ENCODE data around the gene WRAP73.

The WRAP73 gene

GRCh38 chr1:3603571-3604467, 46.1 kb downstream of the WRAP73 start:
- TF ChIP-seq, protein P1, sequence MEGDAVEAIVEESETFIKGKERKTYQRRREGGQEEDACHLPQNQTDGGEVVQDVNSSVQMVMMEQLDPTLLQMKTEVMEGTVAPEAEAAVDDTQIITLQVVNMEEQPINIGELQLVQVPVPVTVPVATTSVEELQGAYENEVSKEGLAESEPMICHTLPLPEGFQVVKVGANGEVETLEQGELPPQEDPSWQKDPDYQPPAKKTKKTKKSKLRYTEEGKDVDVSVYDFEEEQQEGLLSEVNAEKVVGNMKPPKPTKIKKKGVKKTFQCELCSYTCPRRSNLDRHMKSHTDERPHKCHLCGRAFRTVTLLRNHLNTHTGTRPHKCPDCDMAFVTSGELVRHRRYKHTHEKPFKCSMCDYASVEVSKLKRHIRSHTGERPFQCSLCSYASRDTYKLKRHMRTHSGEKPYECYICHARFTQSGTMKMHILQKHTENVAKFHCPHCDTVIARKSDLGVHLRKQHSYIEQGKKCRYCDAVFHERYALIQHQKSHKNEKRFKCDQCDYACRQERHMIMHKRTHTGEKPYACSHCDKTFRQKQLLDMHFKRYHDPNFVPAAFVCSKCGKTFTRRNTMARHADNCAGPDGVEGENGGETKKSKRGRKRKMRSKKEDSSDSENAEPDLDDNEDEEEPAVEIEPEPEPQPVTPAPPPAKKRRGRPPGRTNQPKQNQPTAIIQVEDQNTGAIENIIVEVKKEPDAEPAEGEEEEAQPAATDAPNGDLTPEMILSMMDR (IDR thresholded peaks at IDR 0.05; ENCODE audit: low read depth, low read length) = no peak
- TF ChIP-seq EZH2phosphoT487 (IDR thresholded peaks at IDR 0.05; ENCODE audit: low read depth) = no peak
- H3K79me2 ChIP-seq (ENCODE audit: low read length) = no peaks in the 10 kb centered on the region

DNA sequence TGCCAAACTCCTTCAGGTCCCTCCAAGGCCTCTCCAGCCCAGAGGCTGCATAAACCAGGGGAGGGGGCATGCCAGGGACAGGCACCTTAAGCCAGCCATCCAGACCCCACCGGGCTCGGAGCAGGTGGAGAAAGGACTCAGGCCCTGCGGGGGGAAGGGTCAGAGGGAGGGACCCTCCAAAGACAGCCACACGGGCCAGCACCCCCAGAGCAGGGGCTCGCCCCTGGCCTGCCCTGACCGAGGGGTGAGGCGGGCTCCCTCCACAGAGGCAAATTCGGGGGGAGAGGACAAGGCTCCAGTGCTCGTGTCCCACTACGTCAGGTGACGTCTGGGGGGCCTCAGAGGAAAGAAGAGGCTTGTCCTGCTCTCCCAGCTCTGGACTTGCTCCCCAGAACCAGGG, 46.7 kb downstream of the WRAP73 start:
- no peak overlapping the region for H3K27ac ChIP-seq (ENCODE audit: low read length)
- H3K9me3 ChIP-seq (ENCODE audit: insufficient read depth, low read length) = no peaks in the 10 kb centered on the region
- H3K4me1 ChIP-seq (ENCODE audit: low read length) = no peaks in the 10 kb centered on the region
- no peaks in the 10 kb centered on the region for H3K36me3 ChIP-seq (replicated peaks; ENCODE audit: low read depth, low read length)
- H3K4me2 ChIP-seq (ENCODE audit: low read length) = no peak overlapping the region
- H4K20me1 ChIP-seq (ENCODE audit: insufficient read depth, low read length) = no peaks in the 10 kb centered on the region
- H3K4me3 ChIP-seq (ENCODE audit: low read length) = no peak overlapping the region
- no peak overlapping the region for H3K9ac ChIP-seq (ENCODE audit: low read length)
- H3K27me3 ChIP-seq (ENCODE audit: low read depth, low read length) = no peaks in the 10 kb centered on the region
- TF ChIP-seq, protein P1 (IDR thresholded peaks at IDR 0.05; ENCODE audit: low read depth, low read length) = no peak
- no peaks in the 10 kb centered on the region for H3K79me2 ChIP-seq (ENCODE audit: low read length)
- no peak overlapping the region for H2AFZ ChIP-seq (ENCODE audit: low read depth, low read length)

More at GRCh38 chr1:3603571-3604467, 46.1 kb downstream of the WRAP73 start:
- Histone ChIP-seq H4K20me1 (ENCODE audit: insufficient read depth, low read length) (no peaks in the 10 kb centered on the region), H2AFZ (ENCODE audit: low read depth, low read length) (no peak overlapping the region), H3K4me1 (ENCODE audit: low read length) (no peaks in the 10 kb centered on the region), H3K4me2 (ENCODE audit: low read length) (no peak overlapping the region), H3K27ac (ENCODE audit: low read length) (no peak overlapping the region), H3K27me3 (ENCODE audit: low read depth, low read length) (no peaks in the 10 kb centered on the region), H3K9me3 (ENCODE audit: insufficient read depth, low read length) (no peaks in the 10 kb centered on the region), H3K9ac (ENCODE audit: low read length) (no peak overlapping the region), H3K36me3 (replicated peaks; ENCODE audit: low read depth, low read length) (no peaks in the 10 kb centered on the region), H3K4me3 (ENCODE audit: low read length) (no peak overlapping the region)

DNA sequence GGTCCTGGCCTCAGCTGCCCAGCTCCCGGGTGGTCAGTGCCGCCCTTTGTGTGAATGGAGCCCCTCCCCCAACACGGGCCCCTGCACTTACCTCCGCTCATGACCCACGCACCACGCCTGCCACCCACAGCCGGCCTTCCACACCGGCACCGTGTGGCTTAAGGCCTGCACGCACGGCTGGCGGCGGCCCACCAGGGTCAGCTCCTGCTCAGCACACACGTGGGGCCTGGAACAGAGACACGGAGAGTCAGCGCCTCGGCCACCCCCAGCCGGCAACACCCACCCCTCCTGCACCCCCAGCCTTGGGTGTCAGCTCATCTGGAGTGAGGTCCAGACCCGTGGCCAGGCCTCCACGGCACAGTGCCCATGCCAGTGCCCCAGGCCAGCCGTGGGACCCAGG, 47.5 kb downstream of the WRAP73 start:
- Histone ChIP-seq H3K9ac (ENCODE audit: low read length) (no peak overlapping the region), H3K27me3 (ENCODE audit: low read depth, low read length) (no peaks in the 10 kb centered on the region), H2AFZ (ENCODE audit: low read depth, low read length) (no peak overlapping the region), H3K27ac (ENCODE audit: low read length) (no peak overlapping the region), H3K4me2 (ENCODE audit: low read length) (no peak overlapping the region), H3K79me2 (ENCODE audit: low read length) (no peaks in the 10 kb centered on the region), H3K4me3 (ENCODE audit: low read length) (no peak overlapping the region), H4K20me1 (ENCODE audit: insufficient read depth, low read length) (no peaks in the 10 kb centered on the region), H3K36me3 (replicated peaks; ENCODE audit: low read depth, low read length) (no peaks in the 10 kb centered on the region), H3K9me3 (ENCODE audit: insufficient read depth, low read length) (no peaks in the 10 kb centered on the region), H3K4me1 (ENCODE audit: low read length) (no peaks in the 10 kb centered on the region)
- TF ChIP-seq, protein P1 (IDR thresholded peaks at IDR 0.05; ENCODE audit: low read depth, low read length) = no peak
- no peak for TF ChIP-seq EZH2phosphoT487 (IDR thresholded peaks at IDR 0.05; ENCODE audit: low read depth)

DNA sequence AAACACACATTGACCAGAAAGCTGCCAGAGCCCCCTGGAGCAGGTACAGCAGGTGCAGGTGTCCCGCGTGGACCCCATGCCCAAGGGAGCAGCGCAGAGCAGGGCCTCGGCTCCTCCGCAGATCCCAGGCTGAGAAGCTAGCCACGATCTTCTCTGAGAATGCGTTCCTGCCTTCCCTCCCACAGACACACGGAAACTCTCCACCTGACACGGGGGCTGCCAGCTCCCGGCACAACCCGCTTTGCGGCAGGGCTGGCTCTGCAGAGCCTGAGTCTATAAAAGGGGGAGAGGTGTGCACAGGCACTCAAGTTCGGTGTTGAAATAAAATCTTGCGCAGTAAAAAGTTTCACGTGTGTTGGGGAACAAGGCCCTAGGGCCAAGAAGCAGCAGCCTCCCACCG, 48.2 kb downstream of the WRAP73 start:
- TF ChIP-seq, protein P1 (IDR thresholded peaks at IDR 0.05; ENCODE audit: low read depth, low read length) = no peak
- TF ChIP-seq EZH2phosphoT487 (IDR thresholded peaks at IDR 0.05; ENCODE audit: low read depth) = no peak
- Histone ChIP-seq H3K36me3 (replicated peaks; ENCODE audit: low read depth, low read length) (no peaks in the 10 kb centered on the region), H3K27ac (ENCODE audit: low read length) (no peak overlapping the region), H3K9ac (ENCODE audit: low read length) (no peak overlapping the region), H3K9me3 (ENCODE audit: insufficient read depth, low read length) (no peaks in the 10 kb centered on the region), H3K27me3 (ENCODE audit: low read depth, low read length) (no peaks in the 10 kb centered on the region), H3K4me1 (ENCODE audit: low read length) (no peaks in the 10 kb centered on the region), H3K4me2 (ENCODE audit: low read length) (no peak overlapping the region), H3K4me3 (ENCODE audit: low read length) (no peak overlapping the region), H3K79me2 (ENCODE audit: low read length) (no peaks in the 10 kb centered on the region), H4K20me1 (ENCODE audit: insufficient read depth, low read length) (no peaks in the 10 kb centered on the region), H2AFZ (ENCODE audit: low read depth, low read length) (no peak overlapping the region)

Measured in OCI-LY3 (cell line).